CD4-positive, alpha-beta T cell (primary cell): ENCODE measurements around the gene GLG1. TPM values are rescaled to one million over a fixed set of nuclear protein-coding genes. Genes with fewer than 3 reads are reported as not detected.

Experiments
- ATAC-seq: fragments of 200-7000 bp; cut with Tn5 transposase; one replicate; pipeline ENCODE4 v1.10.0; 2022; ENCODE audit warnings: mild to moderate bottlenecking; ENCODE audit not compliant: poor library complexity
- CTCF ChIA-PET: fragments of 350-600 bp; sonication (Branson Sonifier 250); formaldehyde crosslinking; loops from one replicate; lab custom pipeline; 2021; ENCODE audit warnings: antibody characterized with exemption, inconsistent platforms; lab: Charles Lee
- POLR2A ChIA-PET: fragments of 350-600 bp; sonication (Branson Sonifier 250); formaldehyde crosslinking; loops from one replicate; lab custom pipeline; 2021; ENCODE audit warnings: antibody characterized with exemption, inconsistent platforms; lab: Charles Lee
- DNase-seq, 14 experiments: peaks; one replicate each; pipeline ENCODE4 v3.0.0-alpha.2; 2013 to 2020; ENCODE audit warnings: mixed read lengths in 2 of 14
- H3K27ac ChIP-seq, 2 donors: one replicate each; pipeline versions ENCODE4 v1.5.1 to v1.7.0; 2013; ENCODE audit warnings: low read length in 2 of 2, low read depth in 1 of 2, mild to moderate bottlenecking in 1 of 2
- H3K27me3 ChIP-seq, 2 experiments: 1 replicate in 1 of 2; 2 replicates in 1 of 2; pipeline versions ENCODE4 v1.6.1 to v1.7.0; 2013; ENCODE audit warnings: low read length in 2 of 2, control low read depth in 1 of 2, mild to moderate bottlenecking in 1 of 2, moderate library complexity in 1 of 2; ENCODE audit not compliant: insufficient read depth in 2 of 2, control insufficient read depth in 1 of 2
- H3K36me3 ChIP-seq: one replicate; pipeline ENCODE4 v1.6.1; 2013; ENCODE audit warnings: low read length, control low read depth; ENCODE audit not compliant: insufficient read depth
- H3K4me1 ChIP-seq: one replicate; pipeline ENCODE4 v1.6.1; 2013; ENCODE audit warnings: low read length, control low read depth; ENCODE audit not compliant: insufficient read depth
- H3K4me3 ChIP-seq: one replicate; pipeline ENCODE4 v1.5.1; 2013; ENCODE audit warnings: mild to moderate bottlenecking, low read length, moderate library complexity
- H3K9me3 ChIP-seq, 2 experiments: 1 replicate in 1 of 2; 2 replicates in 1 of 2; pipeline versions ENCODE4 v1.6.1 to v1.7.0; 2013; ENCODE audit warnings: low read length in 2 of 2, mild to moderate bottlenecking in 2 of 2, control low read depth in 1 of 2, moderate library complexity in 1 of 2; ENCODE audit not compliant: control insufficient read depth in 1 of 2, insufficient read depth in 1 of 2
- H3K27ac Mint-ChIP-seq: one replicate; pipeline ENCODE4 v1.8.0; 2020; ENCODE audit warnings: mixed read lengths
- H3K27me3 Mint-ChIP-seq: one replicate; pipeline ENCODE4 v1.8.0; 2021; ENCODE audit warnings: mixed read lengths
- H3K36me3 Mint-ChIP-seq: one replicate; pipeline ENCODE4 v1.8.0; 2021; ENCODE audit warnings: low read depth, mixed read lengths
- H3K4me1 Mint-ChIP-seq: one replicate; pipeline ENCODE4 v1.8.0; 2021; ENCODE audit warnings: low read depth, mixed read lengths
- H3K4me3 Mint-ChIP-seq: one replicate; pipeline ENCODE4 v1.8.0; 2020; ENCODE audit warnings: mild to moderate bottlenecking, mixed read lengths
- H3K9me3 Mint-ChIP-seq: one replicate; pipeline ENCODE4 v1.8.0; 2020; ENCODE audit warnings: mixed read lengths
- CTCF ChIP-seq: fragments of 200-600 bp; IDR thresholded peaks from one replicate; pipeline ENCODE4 v1.8.0; 2022; ENCODE audit warnings: antibody characterized with exemption, mild to moderate bottlenecking
- intact Hi-C, 2 experiments: fragments of 100-400 bp; cut with DNase I in 1 of 2; cut with micrococcal nuclease in 1 of 2; formaldehyde crosslinking; loops; one replicate each; pipeline versions ENCODE4 v1.15.1 to v1.9.0; 2023 to 2025; cut with DNase I, micrococcal nuclease
- total RNA-seq, 174 experiments: library from RNA in 2 of 174; stranded (reverse) in 2 of 174; gene quantifications; one replicate each; pipeline ENCODE4 v1.2.3 and lab custom pipeline; 2021 to 2026

The GLG1 gene
- total RNA-seq, 2 experiments from 2014 or later: 110 to 114 TPM

GRCh38 chr16:74596586-74596985, 10.3 kb downstream of the GLG1 start:
- intact Hi-C loops: no loop called here
- Histone ChIP-seq H3K4me3 (no peak overlapping the region), H3K9me3 (no peaks in the 10 kb centered on the region), H3K27me3 (no peaks in the 10 kb centered on the region), H3K27ac (no peak overlapping the region), H3K4me1 (peaks cover 58% of the 10 kb centered on the region), H3K36me3 (peaks cover 24% of the 10 kb centered on the region)
- ATAC-seq (no peak), DNase-seq (no peak)
- ChIA-PET CTCF (no interaction called here), POLR2A (interaction anchor here (1.4 kb wide), 1 partner anchor 10 kb away, joined by 7 read pairs; the partner anchor contains the start of gene GLG1)
- peaks cover 67% of the 10 kb centered on the region for H3K36me3 Mint-ChIP-seq
- TF ChIP-seq CTCF: no peak
- peaks cover 67% of the 10 kb centered on the region for H3K4me1 Mint-ChIP-seq
- peaks cover 3% of the 10 kb centered on the region for H3K9me3 Mint-ChIP-seq
- no peaks in the 10 kb centered on the region for H3K27me3 Mint-ChIP-seq
- peak overlapping the region; percentile 77 for H3K27ac Mint-ChIP-seq
- peak overlapping the region; percentile 4 for H3K4me3 Mint-ChIP-seq

- intact Hi-C loops: no loop called here
- peak overlapping the region; percentile 24 for H3K27ac Mint-ChIP-seq
Measured at GRCh38 chr16:74592847-74593246, 14.1 kb downstream of the GLG1 start.

GRCh38 chr16:74591876-74592650, 14.9 kb downstream of the GLG1 start:
- Histone ChIP-seq H3K27me3 (no peaks in the 10 kb centered on the region), H3K36me3 (peaks cover 26% of the 10 kb centered on the region), H3K4me1 (peaks cover 56% of the 10 kb centered on the region), H3K4me3 (no peak overlapping the region), H3K27ac (no peak overlapping the region), H3K9me3 (no peaks in the 10 kb centered on the region)
- Mint-ChIP-seq H3K4me1 (peaks cover 70% of the 10 kb centered on the region), H3K4me3 (no peak overlapping the region), H3K36me3 (peaks cover 62% of the 10 kb centered on the region), H3K27me3 (no peaks in the 10 kb centered on the region), H3K27ac (peak overlapping the region; percentile 24), H3K9me3 (peaks cover 3% of the 10 kb centered on the region)
- no peak for DNase-seq
- no peak for ATAC-seq
- intact Hi-C loops: no loop called here
- ChIA-PET POLR2A (interaction anchor here (0.7 to 1.5 kb wide), 3 partner anchors 13 to 39 kb away, joined by 3 to 4 read pairs (median 4); partner anchors contain the start of gene GLG1), CTCF (interaction anchor here (0.8 kb wide), 1 partner anchor 31 kb away, joined by 3 read pairs; no protein-coding TSS in a partner anchor)
- no peak for TF ChIP-seq CTCF

More at GRCh38 chr16:74592847-74593246, 14.1 kb downstream of the GLG1 start:
- H3K9me3 Mint-ChIP-seq: peaks cover 3% of the 10 kb centered on the region
- Histone ChIP-seq H3K36me3 (peaks cover 25% of the 10 kb centered on the region), H3K4me3 (no peak overlapping the region), H3K9me3 (no peaks in the 10 kb centered on the region), H3K27me3 (no peaks in the 10 kb centered on the region), H3K27ac (no peak overlapping the region), H3K4me1 (peaks cover 54% of the 10 kb centered on the region)
- TF ChIP-seq CTCF: no peak
- ChIA-PET POLR2A (interaction anchor here (0.7 to 1.5 kb wide), 3 partner anchors 12 to 39 kb away, joined by 3 to 4 read pairs (median 4); partner anchors contain the start of gene GLG1), CTCF (interaction anchor here (0.8 kb wide), 1 partner anchor 30 kb away, joined by 3 read pairs; no protein-coding TSS in a partner anchor)
- peaks cover 62% of the 10 kb centered on the region for H3K4me1 Mint-ChIP-seq
- no peak overlapping the region for H3K4me3 Mint-ChIP-seq
- peaks cover 64% of the 10 kb centered on the region for H3K36me3 Mint-ChIP-seq
- H3K27me3 Mint-ChIP-seq: no peaks in the 10 kb centered on the region
- ATAC-seq (no peak), DNase-seq (no peak)
